Epithelial cell of proximal tubule (primary cell): Measurements from ENCODE around the gene RCBTB2. TPM values are rescaled to one million over a fixed set of nuclear protein-coding genes. Genes with fewer than 3 reads are reported as not detected.
A peak's percentile ranks its signal among the peaks of the same experiment; 100 is the strongest.

Experiments
- DNase-seq: peaks from one replicate; pipeline ENCODE4 v3.0.0-alpha.2; 2011; ENCODE audit warnings: low read depth
- H3K4me3 ChIP-seq: 2 replicates; pipeline ENCODE4 v1.5.1; 2011; ENCODE audit warnings: low read depth, mild to moderate bottlenecking, low read length
- CTCF ChIP-seq: conservative IDR thresholded peaks from 2 replicates; pipeline ENCODE4 v1.5.1; 2012; ENCODE audit warnings: low read depth, mild to moderate bottlenecking, low read length
- total RNA-seq: library from RNA; depleted of rRNA; stranded (reverse); fragments of >200 nt; gene quantifications from 2 replicates; pipeline ENCODE4 v1.2.3, GENCODE V29; 2015

Gene RCBTB2
- total RNA-seq, 1 donor from 2014 or later: 2.9 TPM

- no peak for TF ChIP-seq CTCF
- H3K4me3 ChIP-seq: no peak overlapping the region
- DNase-seq: no peak
These were observed 27.9 kb downstream of the RCBTB2 start for GRCh38 chr13:48505012-48505411.

DNA sequence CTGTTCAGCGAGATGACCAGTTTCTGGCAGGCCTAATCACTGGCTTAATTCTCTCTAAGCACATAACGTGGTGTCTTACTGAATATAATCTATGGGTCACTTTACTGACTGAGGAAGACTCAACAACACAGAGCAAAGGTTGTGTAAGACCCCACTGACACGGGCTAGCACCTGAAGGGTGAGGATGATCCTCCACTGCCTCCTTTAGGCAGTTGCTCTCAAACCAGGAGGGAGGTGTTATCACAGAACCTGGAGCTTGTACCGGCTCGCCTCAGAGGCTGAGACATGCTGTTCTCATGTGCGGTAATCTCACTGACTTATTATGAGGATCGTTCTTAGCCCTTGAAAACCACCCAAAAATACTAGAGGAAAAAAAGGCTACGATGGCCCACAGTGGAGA is 28.3 kb downstream of the RCBTB2 start:
- TF ChIP-seq CTCF: no peak
- no peak for DNase-seq
- H3K4me3 ChIP-seq: no peak overlapping the region

DNA sequence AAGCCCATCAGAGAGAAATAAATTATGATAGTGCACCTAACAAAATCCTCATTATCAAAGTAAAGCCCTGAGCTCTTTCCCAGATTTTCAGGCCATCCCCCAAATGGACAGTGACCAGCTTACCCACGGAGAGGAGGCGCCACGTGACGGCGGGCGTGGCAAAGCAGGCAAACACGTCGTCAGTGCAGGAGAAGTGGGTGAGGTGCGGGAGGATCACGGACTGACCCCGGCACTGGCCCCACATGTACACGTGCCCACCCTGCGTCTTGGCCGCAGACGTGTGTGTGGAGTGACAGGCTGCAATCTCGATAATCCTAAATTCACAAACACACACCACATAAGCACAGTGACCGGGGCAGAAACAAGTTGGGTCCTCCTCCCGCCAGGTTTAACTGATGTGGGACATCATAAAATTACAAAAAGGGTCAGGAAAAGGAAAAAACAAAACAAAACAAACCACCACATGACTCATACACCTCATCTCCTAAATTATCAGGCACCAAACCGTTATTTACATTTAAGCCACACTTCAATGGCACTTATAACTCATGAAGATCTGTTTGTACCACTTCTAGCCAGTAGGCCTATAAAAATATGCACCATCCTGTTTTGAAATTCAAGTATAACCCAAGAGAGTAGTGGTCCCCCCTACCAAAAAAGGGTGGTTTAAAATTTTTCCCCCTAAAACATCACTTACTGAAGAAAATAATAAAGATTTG is 30.1 kb downstream of the RCBTB2 start:
- no peak for TF ChIP-seq CTCF
- DNase-seq: no peak

DNA sequence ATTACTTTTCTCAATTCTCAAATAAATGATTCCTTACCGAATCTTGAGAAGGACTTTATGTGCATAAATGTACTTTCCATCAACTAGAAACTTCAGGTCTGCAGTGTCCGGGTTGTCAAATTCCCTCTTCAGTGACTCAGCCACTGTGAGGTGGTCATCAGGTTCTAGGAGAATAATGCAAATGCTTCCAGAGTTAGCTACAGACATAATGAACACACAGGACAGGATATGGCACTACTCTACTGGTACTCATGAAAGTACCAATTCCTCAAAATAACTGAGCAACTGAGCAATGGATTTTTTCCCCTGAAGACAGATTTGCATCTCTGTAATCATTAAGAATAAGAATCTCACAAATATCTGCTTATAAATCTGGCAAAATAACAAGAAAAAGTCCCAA is 31.2 kb downstream of the RCBTB2 start:
- H3K4me3 ChIP-seq: no peak overlapping the region
- DNase-seq: no peak
- TF ChIP-seq CTCF: no peak

More for the DNA sequence above, 30.1 kb downstream of the RCBTB2 start:
- no peak overlapping the region for H3K4me3 ChIP-seq

DNA sequence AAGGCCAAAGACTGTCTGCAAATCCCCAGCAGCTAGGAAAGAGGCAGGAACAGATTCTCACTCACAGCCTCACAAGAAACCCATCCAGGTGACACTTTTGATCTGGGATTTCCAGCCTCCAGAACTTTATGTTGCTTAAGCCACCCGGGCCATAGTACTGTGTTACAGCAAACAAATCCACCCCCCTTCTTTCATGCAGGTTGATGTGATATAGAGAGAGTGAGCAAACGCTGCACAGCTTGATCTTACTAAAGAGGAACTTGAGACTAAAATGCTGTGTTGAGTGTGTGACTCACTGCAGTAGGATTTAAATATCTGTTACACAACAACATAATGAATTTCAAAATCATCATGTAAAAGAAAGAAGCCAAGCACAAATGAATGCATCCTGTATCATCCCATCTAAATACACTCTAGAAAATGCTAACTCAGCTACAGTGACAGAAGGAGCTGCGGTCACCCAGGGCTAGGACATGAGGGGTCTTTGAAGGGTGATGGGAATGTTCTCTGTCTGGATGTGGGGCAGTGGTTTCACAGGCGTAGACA is 32.2 kb downstream of the RCBTB2 start:
- TF ChIP-seq CTCF: no peak
- H3K4me3 ChIP-seq: no peak overlapping the region
- peak; percentile 37 for DNase-seq

DNA sequence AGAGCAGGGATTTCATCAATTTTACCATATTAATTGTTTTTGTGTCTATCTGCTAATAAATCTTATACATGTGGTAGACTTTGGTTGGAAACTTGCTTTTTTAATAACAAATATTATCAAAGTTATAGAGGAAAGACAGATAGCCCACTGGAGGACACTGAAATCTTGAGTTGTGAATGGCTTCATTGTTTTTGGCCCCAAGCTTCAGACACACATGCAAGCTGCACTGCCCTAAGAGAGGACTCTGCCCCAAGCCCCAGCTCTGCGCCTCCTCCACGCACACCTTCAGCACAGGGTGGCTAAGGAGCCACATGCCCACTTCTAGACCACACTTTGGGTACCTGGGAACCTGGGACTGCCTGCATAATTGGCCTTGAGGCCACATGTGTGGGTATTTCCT is 35.2 kb downstream of the RCBTB2 start:
- H3K4me3 ChIP-seq: no peak overlapping the region
- DNase-seq: no peak
- no peak for TF ChIP-seq CTCF
